GM21737 (cell line): ENCODE measurements around the gene GUCY1A1.

ENCODE experiments used
- ATAC-seq: cut with Tn5 transposase; IDR thresholded peaks from one replicate; pipeline ENCODE4 v1.9.1; 2021; ENCODE audit warnings: mild to moderate bottlenecking, moderate library complexity; ENCODE audit not compliant: unreplicated experiment

GUCY1A1 gene

DNA sequence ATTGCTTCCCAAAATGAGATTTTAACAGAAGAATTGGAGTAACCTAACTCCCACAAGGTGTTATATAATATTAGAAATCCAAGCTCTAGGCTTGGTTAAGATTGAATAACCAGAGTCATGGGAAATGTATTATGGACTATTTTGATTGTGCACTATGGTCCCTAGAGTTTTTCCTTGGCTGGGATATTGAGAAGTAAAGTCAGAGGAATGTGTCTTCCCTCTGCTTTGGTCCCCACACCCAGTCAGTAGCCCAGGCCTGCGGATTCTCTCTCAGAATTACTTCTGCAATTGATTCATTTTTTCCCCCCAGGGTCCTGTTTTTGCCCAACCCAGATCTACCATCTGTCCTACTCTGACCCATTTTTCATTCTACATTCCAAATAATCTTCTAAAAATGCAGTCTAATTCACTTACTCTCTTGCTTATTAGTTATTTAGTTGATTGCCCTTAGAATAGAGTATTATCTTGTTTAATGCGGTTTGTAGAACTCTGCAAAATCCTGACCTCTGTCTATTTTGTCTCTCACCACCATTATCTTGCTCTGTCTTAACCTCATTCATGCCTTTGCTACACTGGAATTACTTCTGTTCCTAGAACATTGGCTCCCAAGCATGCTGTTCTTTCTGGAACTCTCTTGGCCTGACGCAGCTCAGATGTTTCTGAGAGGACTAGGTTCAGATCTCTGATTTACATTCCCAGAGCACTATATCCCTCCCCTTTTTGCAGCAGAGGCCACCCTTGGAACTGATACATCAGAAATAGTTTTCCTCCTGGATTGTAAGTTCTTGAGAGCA is 23.6 kb downstream of the GUCY1A1 start:
- ATAC-seq = no peak

DNA sequence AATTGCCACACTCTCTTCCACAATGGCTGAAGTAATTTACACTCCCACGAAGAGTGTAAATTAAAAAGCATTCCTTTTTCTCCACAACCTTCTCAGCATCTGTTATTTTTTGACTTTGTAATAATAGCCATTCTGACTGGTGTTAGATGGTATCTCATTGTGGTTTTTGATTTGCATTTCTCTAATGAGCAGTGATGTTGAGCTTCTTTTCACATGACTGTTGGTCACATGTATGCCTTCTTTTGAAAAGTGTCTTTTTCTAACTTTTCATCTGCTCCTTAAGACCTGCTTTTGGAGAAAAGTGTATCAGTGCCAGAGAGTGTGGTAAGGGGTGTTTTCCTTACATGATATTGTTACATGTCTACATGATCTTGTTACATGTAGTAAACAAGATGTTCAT is 25.7 kb downstream of the GUCY1A1 start:
- no peak for ATAC-seq

DNA sequence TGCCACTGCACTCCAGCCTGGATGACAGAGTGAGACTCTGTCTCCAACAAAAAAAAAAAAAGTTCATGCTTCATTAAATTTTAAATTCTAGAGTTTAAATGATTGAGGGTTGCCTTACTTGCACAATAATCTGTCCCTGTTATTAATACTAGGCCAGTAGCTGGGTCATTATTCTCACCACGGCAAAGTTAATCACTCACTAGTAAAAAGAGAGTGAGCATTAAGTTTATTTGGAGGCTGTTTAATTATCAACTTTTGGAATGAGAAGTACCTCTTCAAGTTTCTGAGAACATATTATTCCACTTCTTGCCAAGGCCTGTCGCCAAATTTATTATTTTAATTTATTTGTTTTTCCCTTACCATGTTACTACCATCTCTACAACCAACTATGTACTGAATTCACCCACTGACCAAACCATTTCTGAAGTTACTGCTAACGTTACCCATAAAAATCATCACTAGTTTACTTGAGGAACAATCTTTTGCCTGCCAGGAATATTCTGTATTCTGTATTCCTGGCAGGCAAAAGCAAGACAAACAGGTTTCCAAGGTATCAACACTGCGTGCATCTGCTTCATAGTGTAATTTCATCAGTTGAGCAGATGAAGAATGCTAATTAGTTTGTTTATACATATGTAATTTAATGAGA is 26.5 kb downstream of the GUCY1A1 start:
- ATAC-seq = no peak

DNA sequence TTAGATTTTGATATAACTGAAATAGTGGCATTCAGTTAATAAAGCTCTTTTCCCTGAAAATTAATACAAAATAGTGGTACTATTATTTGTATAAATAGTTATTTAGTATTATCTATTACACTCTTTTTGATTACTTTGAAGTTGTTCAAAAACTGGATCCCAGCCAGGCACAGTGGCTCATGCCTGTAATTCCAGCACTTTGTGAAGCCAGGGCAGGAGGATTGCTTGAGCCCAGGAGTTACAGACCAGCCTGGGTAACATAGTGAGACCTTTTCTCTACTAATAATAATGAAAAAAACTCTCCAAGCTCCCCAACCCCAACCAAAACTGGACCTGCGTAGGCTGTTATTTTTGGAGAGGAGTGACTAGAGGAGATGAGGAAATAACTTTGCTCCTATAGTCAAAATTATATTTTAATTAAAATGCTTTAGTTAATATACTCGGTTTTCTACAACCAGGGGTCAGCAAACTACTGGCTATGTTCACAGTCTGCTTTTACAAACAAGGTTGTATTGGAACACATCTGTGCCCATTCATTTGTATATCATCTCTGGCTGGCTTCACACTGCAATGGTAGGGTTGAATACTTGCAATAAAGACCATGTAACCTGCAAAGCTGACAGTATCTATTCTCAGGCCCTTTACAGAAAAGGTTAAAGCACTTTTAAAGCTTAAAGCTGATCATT is 27.6 kb downstream of the GUCY1A1 start:
- no peak for ATAC-seq

DNA sequence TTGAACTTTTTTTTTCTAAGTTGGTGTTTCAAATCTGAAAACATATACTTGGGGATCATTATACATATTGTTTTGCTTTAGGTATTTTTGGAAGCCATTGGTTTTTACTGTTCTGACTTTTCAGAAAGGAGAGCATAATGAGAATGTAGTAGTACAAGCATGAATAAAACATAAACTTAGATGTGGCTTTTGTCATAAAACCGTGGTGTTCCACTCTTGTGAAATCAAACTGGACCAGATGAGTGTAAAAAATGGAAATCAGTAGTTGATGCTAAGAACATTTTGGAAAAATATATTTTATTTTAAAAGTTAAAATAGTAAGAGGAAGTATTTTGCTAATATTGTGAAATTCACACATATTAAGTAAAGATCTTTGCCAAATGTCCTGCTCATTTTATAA is 29.6 kb downstream of the GUCY1A1 start:
- no peak for ATAC-seq

DNA sequence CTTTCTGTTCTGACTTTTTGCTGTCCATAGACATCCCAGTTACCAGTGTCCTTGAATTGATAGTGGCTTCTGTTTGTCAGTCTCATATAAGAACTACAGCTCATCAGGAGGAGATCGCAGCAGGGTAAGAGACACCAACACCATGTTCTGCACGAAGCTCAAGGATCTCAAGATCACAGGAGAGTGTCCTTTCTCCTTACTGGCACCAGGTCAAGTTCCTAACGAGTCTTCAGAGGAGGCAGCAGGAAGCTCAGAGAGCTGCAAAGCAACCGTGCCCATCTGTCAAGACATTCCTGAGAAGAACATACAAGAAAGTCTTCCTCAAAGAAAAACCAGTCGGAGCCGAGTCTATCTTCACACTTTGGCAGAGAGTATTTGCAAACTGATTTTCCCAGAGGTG is 30.1 kb downstream of the GUCY1A1 start:
- no peak for ATAC-seq

DNA sequence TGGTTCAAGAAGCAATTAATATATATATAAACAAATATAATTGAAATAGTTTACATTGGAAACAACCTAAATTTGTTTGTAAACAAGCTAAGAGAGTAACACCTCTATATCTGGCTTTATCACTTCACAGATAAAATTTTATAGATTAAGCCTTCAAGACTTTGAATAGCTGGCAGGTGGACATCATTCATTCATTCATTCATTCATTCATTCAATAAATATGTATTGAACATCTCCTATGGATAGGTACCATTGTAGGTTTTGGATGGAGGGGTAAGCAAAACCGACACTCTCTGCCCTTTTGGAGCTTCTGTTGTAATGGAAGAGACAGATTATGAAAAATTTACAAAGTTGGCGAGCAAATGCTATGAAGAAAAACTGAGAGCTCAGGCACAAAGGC is 35.2 kb downstream of the GUCY1A1 start:
- ATAC-seq = no peak

DNA sequence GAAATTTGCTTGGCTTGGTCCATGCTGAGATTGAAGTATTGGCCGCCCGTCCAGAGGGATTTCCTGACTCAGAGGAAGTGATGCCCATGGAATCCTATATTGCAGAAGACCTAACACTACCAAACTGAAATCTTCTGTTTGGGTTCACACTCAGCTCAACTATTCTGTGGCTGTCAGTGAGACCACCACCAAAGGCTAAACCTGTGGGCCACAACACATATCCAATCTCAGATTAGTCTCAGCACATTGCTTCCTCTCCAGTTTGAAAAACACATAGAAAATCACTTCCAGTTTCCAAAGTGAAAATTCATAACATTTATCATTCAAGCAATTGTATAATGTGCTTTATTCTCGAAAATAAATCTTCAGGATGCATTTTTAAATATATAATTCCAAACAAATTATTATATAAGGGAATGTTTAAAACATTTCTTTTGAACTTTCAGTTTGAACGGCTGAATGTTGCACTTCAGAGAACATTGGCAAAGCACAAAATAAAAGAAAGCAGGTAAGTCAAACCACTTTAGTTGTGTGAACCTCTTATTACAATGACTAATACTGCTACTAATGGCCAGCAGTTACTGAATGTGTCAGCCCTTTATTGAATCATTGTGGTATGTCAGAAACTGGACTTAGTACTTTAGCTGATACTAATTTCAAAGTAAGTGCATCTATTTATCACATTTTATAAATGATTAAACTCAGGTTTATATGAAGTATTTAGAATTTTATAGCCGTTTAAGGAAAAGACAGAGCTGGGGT is 37.0 kb downstream of the GUCY1A1 start:
- peak; percentile 64 for ATAC-seq

DNA sequence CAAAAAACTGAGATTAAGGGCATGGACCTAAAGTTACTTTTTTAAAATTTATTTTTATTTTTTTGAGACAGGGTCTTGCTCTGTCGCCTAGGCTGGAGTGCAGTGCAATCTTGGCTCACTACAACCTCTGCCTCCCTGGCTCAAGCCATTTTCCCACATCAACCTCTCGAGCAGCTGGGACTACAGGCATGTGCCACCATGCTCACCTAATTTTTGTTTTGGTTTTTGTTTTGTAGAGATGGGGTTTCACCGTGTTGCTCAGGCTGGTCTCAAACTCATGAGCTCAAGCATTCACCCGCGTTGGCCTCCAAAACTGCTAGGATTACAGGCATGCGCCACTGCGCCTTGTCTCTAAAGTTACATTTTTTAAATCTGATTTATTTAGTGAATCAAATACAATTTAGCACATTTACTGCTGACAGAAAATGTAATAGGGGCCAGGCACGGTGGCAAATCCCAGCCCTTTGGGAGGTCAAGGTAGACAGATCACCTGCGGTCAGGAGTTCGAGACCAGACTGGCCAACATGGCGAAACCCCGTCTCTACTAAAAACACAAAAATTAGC is 38.3 kb downstream of the GUCY1A1 start:
- ATAC-seq = no peak

DNA sequence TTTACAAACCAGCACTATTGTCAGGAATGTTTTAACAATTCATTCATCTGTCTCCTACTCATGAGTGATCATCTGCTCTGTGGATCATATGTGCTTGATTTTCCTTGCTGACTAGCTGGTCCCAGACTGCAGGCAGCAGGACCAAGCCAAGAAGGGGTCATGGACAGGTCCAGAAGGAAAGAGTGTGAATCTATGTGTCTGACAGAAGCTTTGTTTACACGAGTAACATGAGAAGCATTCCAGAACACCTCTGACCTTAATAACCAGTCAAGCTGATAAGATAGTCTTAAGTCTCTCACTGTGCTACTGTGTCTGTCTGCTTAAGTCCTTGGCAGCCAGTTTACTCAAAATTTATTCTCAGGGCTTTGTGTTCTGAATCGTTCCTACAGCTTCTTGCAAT is 39.0 kb downstream of the GUCY1A1 start:
- no peak for ATAC-seq

DNA sequence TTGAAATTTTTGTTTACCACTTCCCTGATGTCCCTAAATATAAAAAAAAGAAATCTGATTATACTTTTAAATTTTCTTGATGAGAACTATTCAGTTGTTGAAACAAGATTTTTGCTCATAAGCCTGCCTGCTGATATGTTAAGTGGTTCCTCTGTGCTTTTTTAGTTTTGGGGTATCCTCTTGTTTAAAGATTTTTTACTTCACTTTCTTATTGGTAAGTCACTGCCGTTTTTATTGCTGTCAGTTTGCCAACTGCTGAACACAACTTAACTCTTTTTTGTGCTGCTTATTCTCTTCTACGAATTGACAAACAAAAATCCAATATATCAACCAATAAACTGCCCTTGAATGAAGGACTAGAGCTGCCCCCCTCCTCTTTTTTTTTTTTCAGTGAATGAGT is 39.5 kb downstream of the GUCY1A1 start:
- ATAC-seq = no peak

DNA sequence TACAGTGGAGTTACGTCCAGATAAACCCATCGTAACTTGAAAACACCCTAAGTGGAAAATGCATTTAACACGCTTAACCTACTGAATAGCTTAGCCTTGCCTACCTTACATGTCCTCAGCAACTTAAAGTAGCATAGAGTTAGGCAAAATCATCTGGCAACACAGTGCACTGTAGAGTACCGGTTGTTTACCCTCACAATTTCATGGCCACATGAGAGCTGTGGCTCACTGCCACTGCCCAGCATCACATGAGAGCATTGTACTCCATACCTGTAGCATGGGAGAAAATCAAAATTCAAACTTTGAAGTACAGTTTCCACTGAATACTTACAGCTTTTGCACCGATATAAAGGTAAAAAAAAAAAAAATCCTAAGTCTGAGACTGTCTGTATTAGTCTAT is 40.6 kb downstream of the GUCY1A1 start:
- ATAC-seq = no peak

DNA sequence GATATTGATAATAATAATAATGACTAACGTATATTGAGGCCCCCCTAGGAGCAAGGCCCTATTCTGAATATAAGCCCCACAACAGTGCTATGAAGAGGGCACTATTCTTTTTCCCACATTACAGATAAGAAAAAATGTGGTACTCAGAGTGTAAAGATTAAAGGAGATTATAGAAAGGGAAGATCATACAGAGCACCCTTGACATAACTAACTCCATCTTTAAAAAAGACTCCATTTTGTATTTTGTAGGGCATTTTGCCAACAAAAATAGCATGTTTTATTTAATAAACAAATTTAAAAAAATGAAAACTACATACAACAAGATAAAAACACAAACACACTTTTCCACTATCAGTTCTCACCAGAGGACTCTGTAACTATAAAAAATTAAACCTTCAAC is 42.1 kb downstream of the GUCY1A1 start:
- ATAC-seq = no peak

DNA sequence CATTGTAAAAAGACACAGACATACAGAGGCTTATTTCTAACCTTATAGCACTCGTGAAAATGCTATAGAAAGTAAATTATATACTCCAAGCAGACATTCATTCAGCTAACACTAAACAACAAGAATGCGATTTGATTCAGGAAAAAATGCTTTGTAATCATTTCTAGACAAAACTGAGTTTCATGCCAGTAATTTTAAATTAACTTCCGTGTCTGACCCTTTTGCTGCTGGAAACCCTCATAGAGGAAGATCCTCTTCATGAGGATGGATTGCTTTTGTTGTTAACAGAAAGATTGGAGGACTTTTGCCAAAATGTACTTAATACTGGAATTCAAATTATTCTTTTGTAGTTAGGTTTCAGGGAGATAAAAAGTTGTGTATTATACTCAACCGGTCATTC is 43.3 kb downstream of the GUCY1A1 start:
- ATAC-seq = no peak

DNA sequence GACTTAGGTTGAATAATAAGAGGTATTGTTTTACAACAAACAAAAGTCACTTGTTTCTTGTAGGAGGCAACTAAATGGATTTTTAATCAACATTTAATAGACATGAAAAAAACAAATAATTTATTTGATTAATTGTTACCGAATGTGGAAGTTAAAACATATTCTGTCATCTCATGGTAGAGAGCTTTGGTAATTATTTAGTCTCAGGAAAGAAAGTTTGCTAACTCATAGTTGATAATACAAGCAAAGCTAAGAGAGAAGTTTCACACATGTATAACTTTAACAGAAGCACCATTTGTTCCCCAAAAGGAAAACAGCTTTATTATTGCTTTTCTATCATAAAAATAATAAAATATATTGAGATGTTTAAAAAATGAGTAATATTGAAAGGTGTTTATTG is 44.9 kb downstream of the GUCY1A1 start:
- no peak for ATAC-seq

DNA sequence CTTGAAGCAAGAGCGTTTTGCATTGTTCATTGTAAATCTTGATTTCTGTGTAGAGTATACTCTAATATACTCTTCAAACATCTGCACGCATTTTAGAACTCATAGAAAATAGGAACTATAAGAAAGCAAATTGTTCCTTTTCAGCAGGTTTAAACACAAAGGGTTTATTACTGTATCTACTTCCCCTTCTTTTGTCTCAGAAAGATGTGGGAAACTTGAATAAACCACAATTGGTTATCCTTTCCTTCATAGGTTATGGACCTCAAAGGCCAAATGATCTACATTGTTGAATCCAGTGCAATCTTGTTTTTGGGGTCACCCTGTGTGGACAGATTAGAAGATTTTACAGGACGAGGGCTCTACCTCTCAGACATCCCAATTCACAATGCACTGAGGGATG is 46.2 kb downstream of the GUCY1A1 start:
- ATAC-seq = no peak

DNA sequence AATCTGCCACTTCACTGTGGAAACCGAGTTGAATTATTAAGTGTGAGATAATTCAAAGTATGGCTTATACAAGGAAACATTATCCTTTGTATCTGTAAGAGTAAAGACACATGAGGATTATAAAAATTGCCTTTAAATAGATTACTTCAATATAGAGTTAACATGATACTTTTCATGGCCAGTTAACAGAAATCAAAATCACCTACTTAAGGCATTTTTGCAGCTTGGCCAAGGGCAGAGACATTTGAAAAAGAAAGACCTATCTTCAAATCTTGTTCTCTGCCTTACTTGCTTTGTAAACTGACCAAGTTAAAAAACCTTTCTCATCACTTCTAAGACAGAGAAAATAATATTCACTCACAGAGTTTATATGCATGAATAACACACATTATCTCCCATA is 47.3 kb downstream of the GUCY1A1 start:
- no peak for ATAC-seq

DNA sequence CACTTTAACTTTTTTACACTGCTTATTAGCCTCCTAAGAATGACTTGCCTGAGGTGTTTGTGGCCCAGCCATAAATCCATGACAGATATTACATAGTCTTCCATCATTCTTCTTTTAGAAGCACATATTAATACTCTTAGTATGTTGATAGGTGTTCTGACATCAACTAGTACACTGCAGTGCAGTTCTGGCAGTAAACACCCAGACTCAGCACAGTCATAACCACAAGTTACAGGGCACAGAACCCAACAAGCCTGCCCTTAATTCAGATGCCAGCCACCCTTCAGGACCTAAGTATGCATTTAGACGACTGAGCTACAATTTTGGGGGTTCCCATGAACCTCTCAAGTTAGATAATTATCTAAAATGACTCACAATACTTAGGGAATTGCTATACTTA is 55.7 kb downstream of the GUCY1A1 start:
- ATAC-seq = no peak

DNA sequence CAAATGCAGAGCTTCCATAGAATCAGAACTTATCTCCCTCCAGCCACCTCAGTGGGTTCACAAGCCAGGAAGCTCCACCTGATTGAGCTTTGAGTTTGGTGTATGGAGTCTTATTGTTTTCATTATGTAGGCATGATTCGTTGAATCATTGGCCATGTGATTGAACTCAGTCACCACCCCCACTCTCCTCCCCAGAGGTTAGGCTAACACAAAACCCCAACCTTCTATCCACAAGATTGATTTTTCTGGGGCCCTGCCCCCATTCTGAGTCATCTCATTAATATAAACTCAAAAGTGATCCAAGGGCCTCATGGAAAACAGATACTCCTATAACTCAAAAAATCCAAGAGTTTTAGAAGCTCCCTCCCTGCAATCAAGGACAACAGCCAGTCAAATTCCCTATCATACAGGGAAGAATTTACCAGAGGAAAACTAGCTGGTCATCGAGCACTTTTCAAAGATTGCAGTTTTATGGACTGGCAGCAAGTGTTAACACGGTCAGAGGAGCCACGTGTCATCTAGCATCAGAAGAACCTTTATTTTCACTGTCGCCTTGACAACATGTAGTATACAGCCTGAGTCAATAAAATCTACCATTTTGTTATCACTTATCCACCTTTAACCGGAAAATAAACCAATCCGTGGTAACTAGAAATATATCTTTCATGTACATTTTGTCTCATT is 56.3 kb downstream of the GUCY1A1 start:
- ATAC-seq = no peak

DNA sequence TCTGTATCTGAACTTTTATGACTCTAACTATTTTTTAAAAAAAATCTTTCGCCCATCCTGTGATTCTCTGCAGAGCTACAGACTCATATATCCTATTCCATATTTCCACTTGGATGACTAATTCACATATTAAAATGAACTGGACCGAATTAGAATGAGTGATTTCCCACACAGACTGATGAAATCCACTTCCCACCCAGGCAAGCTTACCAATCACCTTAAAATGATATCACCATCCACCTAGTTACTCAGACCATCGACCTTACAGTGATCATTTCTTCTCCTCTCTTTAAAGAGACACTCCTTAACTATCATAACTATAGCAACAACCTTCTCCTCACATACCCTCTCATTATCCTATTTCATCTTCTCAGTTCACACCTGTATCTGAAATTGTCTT is 58.1 kb downstream of the GUCY1A1 start:
- no peak for ATAC-seq

DNA sequence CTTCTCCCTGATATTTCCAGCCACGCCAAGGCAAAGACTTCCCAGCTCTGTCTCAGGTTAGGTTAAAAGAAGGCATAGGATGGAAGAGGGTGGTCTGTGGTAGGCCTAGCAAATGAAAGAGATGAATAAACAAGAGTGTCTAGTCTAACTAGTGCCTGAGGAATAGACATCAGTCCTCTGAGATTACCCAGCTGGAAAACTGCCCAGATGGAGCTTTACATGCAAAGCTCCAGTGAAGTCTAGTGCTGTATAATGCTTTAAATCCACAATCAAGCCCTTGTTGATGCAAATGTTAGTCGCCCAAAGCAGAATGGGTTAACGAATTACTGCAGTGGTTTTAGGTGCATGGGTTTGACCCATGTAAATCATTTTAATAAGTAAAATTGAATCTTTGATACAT is 67.4 kb downstream of the GUCY1A1 start:
- no peak for ATAC-seq
